RWPE2 (cell line): ENCODE results near the gene SPINK8.

Experiments used
- ATAC-seq: fragments of 200-7000 bp; cut with Tn5 transposase; 3 replicates; pipeline ENCODE4 v1.9.1; 2021; ENCODE audit warnings: low read depth
- DNase-seq: peaks from one replicate; pipeline ENCODE4 v3.0.0-alpha.2; 2020; ENCODE audit warnings: low spot score
- H3K27ac ChIP-seq: fragments of 450-650 bp; 2 replicates; pipeline ENCODE4 v1.5.1; 2017; ENCODE audit warnings: mild to moderate bottlenecking; ENCODE audit not compliant: poor library complexity, severe bottlenecking
- H3K27me3 ChIP-seq: fragments of 250-450 bp; sonication (Bioruptor Pico); 2 replicates; pipeline ENCODE4 v1.5.1; 2021; ENCODE audit warnings: mild to moderate bottlenecking, moderate library complexity; ENCODE audit not compliant: insufficient read depth, poor library complexity, severe bottlenecking
- H3K36me3 ChIP-seq: fragments of 250-450 bp; sonication (Bioruptor Pico); 2 replicates; pipeline ENCODE4 v1.5.1; 2020; ENCODE audit warnings: low read depth, mild to moderate bottlenecking, moderate library complexity
- H3K4me1 ChIP-seq: fragments of 250-450 bp; sonication (Bioruptor Pico); 2 replicates; pipeline ENCODE4 v1.5.1; 2021; ENCODE audit warnings: mild to moderate bottlenecking, moderate library complexity; ENCODE audit not compliant: insufficient read depth, poor library complexity, severe bottlenecking
- H3K4me3 ChIP-seq: fragments of 250-450 bp; sonication (Bioruptor Pico); 2 replicates; pipeline ENCODE4 v1.5.1; 2021; ENCODE audit warnings: mild to moderate bottlenecking, moderate library complexity; ENCODE audit not compliant: severe bottlenecking
- H3K9me3 ChIP-seq: fragments of 250-450 bp; sonication (Bioruptor Pico); 2 replicates; pipeline ENCODE4 v1.5.1; 2021; ENCODE audit warnings: mild to moderate bottlenecking, moderate library complexity; ENCODE audit not compliant: severe bottlenecking
- CTCF ChIP-seq: fragments of 450-650 bp; IDR thresholded peaks from one replicate; pipeline ENCODE4 v1.5.1; 2017; ENCODE audit warnings: mild to moderate bottlenecking, moderate library complexity; ENCODE audit not compliant: poor library complexity, severe bottlenecking

SPINK8 gene

GRCh38 chr3:48269592-48269991 lies 63.9 kb downstream of the SPINK8 start:
- DNase-seq (no peak), ATAC-seq (no peak)
- Histone ChIP-seq H3K27ac (peak overlapping the region; percentile 98), H3K36me3 (peaks cover 24% of the 10 kb centered on the region), H3K4me1 (peaks cover 26% of the 10 kb centered on the region), H3K9me3 (no peaks in the 10 kb centered on the region), H3K4me3 (no peak overlapping the region), H3K27me3 (no peaks in the 10 kb centered on the region)
- TF ChIP-seq CTCF = no peak

- Histone ChIP-seq H3K4me3 (no peak overlapping the region), H3K27me3 (no peaks in the 10 kb centered on the region), H3K9me3 (no peaks in the 10 kb centered on the region), H3K4me1 (peaks cover 26% of the 10 kb centered on the region), H3K27ac (peak overlapping the region; percentile 98), H3K36me3 (peaks cover 26% of the 10 kb centered on the region)
- ATAC-seq (no peak), DNase-seq (no peak)
- TF ChIP-seq CTCF = no peak
Observed at GRCh38 chr3:48268936-48269561, 64.4 kb downstream of the SPINK8 start.

- no peaks in the 10 kb centered on the region for H3K27me3 ChIP-seq
- TF ChIP-seq CTCF = no peak
- peaks cover 32% of the 10 kb centered on the region for H3K36me3 ChIP-seq
- no peak overlapping the region for H3K4me3 ChIP-seq
- H3K9me3 ChIP-seq = no peaks in the 10 kb centered on the region
- H3K27ac ChIP-seq = peak overlapping the region; percentile 98
- H3K4me1 ChIP-seq = peaks cover 26% of the 10 kb centered on the region
- peak; percentile 89 for DNase-seq
- ATAC-seq = peak; percentile 96
Observed at GRCh38 chr3:48268381-48268935, 65.0 kb downstream of the SPINK8 start.

- Histone ChIP-seq H3K9me3 (no peaks in the 10 kb centered on the region), H3K4me3 (no peak overlapping the region), H3K4me1 (peaks cover 26% of the 10 kb centered on the region), H3K27me3 (no peaks in the 10 kb centered on the region), H3K36me3 (peaks cover 37% of the 10 kb centered on the region), H3K27ac (peak overlapping the region; percentile 98)
- ATAC-seq (0 out of 3 replicates have a peak, but pooled peaks have one; percentile 2), DNase-seq (no peak)
- TF ChIP-seq CTCF = no peak
Observed at GRCh38 chr3:48267782-48268181, 65.7 kb downstream of the SPINK8 start.

- Histone ChIP-seq H3K4me1 (no peaks in the 10 kb centered on the region), H3K4me3 (no peak overlapping the region), H3K9me3 (peaks cover 2% of the 10 kb centered on the region), H3K27ac (no peak overlapping the region), H3K36me3 (peaks cover 68% of the 10 kb centered on the region), H3K27me3 (no peaks in the 10 kb centered on the region)
- ATAC-seq = no peak
- no peak for DNase-seq
- TF ChIP-seq CTCF = no peak
Observed at GRCh38 chr3:48258530-48258929, 74.9 kb downstream of the SPINK8 start.
